Activated naive CD8-positive, alpha-beta T cell treated with anti-CD3 and anti-CD28 coated beads, Interleukin-2, amount 50 U/mL, for 24 hours (primary cell): ENCODE measurements around the gene FYB2.

Experiments used
- ATAC-seq: fragments of 150-1000 bp; cut with Tn5 transposase; one replicate; pipeline ENCODE4 v1.10.0; 2021
- DNase-seq: peaks from one replicate; pipeline ENCODE4 v3.0.0; 2021
- H3K27ac Mint-ChIP-seq: one replicate; pipeline ENCODE4 v1.8.0; 2021; ENCODE audit warnings: mild to moderate bottlenecking, mixed read lengths
- H3K27me3 Mint-ChIP-seq: one replicate; pipeline ENCODE4 v1.8.0; 2021; ENCODE audit warnings: mixed read lengths
- H3K36me3 Mint-ChIP-seq: one replicate; pipeline ENCODE4 v1.8.0; 2021; ENCODE audit warnings: low read depth, mixed read lengths
- H3K4me1 Mint-ChIP-seq: one replicate; pipeline ENCODE4 v1.8.0; 2021; ENCODE audit warnings: mixed read lengths
- H3K4me3 Mint-ChIP-seq: one replicate; pipeline ENCODE4 v1.8.0; 2021; ENCODE audit warnings: mild to moderate bottlenecking, moderate library complexity, mixed read lengths
- H3K9me3 Mint-ChIP-seq: one replicate; pipeline ENCODE4 v1.8.0; 2021; ENCODE audit warnings: mixed read lengths

The FYB2 gene

GRCh38 chr1:56745231-56745630 lies 74.0 kb downstream of the FYB2 start:
- Mint-ChIP-seq H3K27me3 (peaks cover 7% of the 10 kb centered on the region), H3K27ac (no peak overlapping the region), H3K4me3 (no peak overlapping the region), H3K36me3 (no peaks in the 10 kb centered on the region), H3K9me3 (no peaks in the 10 kb centered on the region), H3K4me1 (no peaks in the 10 kb centered on the region)
- ATAC-seq (no peak), DNase-seq (no peak)

- no peak for ATAC-seq
- Mint-ChIP-seq H3K4me1 (no peaks in the 10 kb centered on the region), H3K36me3 (no peaks in the 10 kb centered on the region), H3K4me3 (no peak overlapping the region), H3K27me3 (peaks cover 17% of the 10 kb centered on the region), H3K27ac (no peak overlapping the region), H3K9me3 (peaks cover 3% of the 10 kb centered on the region)
- DNase-seq = no peak
These were observed 90.2 kb downstream of the FYB2 start for GRCh38 chr1:56728964-56729363.

DNA sequence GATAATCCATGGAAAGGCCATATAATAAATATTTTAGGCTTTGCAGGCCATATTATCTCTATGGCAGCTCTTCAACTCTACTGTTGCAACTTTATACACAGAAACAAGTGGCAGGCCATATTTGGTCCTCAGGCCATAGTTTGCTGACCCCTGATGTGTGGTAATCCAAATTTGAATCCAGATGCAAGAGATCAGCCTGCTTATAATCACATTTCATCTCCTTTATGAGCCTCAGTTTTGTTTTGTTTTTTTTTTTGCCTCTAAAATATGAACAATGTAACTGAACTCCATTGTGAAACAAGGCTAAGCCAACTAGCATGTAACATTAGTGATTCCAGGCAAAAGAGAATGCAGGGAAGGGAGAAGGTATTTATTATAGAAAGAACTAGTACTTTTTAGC lies 92.5 kb downstream of the FYB2 start:
- H3K9me3 Mint-ChIP-seq = peaks cover 3% of the 10 kb centered on the region
- DNase-seq = no peak
- no peaks in the 10 kb centered on the region for H3K36me3 Mint-ChIP-seq
- no peak for ATAC-seq
- H3K27me3 Mint-ChIP-seq = peaks cover 20% of the 10 kb centered on the region
- H3K27ac Mint-ChIP-seq = no peak overlapping the region
- no peaks in the 10 kb centered on the region for H3K4me1 Mint-ChIP-seq
- no peak overlapping the region for H3K4me3 Mint-ChIP-seq

- H3K36me3 Mint-ChIP-seq = no peaks in the 10 kb centered on the region
- no peak for DNase-seq
- no peak overlapping the region for H3K27ac Mint-ChIP-seq
- ATAC-seq = no peak
- H3K9me3 Mint-ChIP-seq = no peaks in the 10 kb centered on the region
- H3K4me3 Mint-ChIP-seq = no peak overlapping the region
- H3K27me3 Mint-ChIP-seq = peaks cover 9% of the 10 kb centered on the region
- no peaks in the 10 kb centered on the region for H3K4me1 Mint-ChIP-seq
These were observed 100.0 kb downstream of the FYB2 start for GRCh38 chr1:56719171-56719570.

- no peaks in the 10 kb centered on the region for H3K4me1 Mint-ChIP-seq
- DNase-seq (no peak), ATAC-seq (no peak)
- no peaks in the 10 kb centered on the region for H3K36me3 Mint-ChIP-seq
- no peak overlapping the region for H3K27ac Mint-ChIP-seq
- H3K27me3 Mint-ChIP-seq = peaks cover 9% of the 10 kb centered on the region
- no peak overlapping the region for H3K4me3 Mint-ChIP-seq
- no peaks in the 10 kb centered on the region for H3K9me3 Mint-ChIP-seq
These were observed 104.0 kb downstream of the FYB2 start for GRCh38 chr1:56715156-56715555.

- Mint-ChIP-seq H3K4me3 (no peak overlapping the region), H3K27me3 (peaks cover 12% of the 10 kb centered on the region), H3K9me3 (no peaks in the 10 kb centered on the region), H3K36me3 (no peaks in the 10 kb centered on the region), H3K4me1 (no peaks in the 10 kb centered on the region), H3K27ac (no peak overlapping the region)
- ATAC-seq (no peak), DNase-seq (no peak)
These were observed 106.1 kb downstream of the FYB2 start for GRCh38 chr1:56713112-56713511.

DNA sequence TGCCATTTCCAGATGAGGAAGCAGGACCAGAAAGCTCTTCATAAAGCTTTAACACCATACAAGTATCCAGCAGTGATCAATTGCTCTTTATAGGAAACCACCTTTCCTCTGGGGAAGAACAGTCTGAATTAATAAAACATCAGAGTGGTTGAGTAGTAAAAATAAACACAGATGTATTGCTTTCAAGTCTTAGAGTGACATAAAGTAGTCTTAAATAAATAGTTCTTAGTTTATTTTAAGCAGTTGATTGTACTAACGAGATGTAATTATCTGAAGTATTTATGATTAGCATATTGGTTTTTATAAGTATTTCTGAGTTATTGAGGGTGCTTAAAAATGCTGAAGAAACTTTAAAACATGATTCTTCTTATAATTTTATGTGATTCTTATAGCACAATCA lies 107.1 kb downstream of the FYB2 start:
- Mint-ChIP-seq H3K4me1 (no peaks in the 10 kb centered on the region), H3K9me3 (no peaks in the 10 kb centered on the region), H3K27ac (no peak overlapping the region), H3K4me3 (no peak overlapping the region), H3K36me3 (no peaks in the 10 kb centered on the region), H3K27me3 (peaks cover 14% of the 10 kb centered on the region)
- DNase-seq = no peak
- ATAC-seq = no peak

GRCh38 chr1:56710646-56711045 lies 108.6 kb downstream of the FYB2 start:
- no peak for DNase-seq
- H3K9me3 Mint-ChIP-seq = no peaks in the 10 kb centered on the region
- no peak overlapping the region for H3K4me3 Mint-ChIP-seq
- H3K27me3 Mint-ChIP-seq = peaks cover 16% of the 10 kb centered on the region
- no peaks in the 10 kb centered on the region for H3K36me3 Mint-ChIP-seq
- H3K27ac Mint-ChIP-seq = no peak overlapping the region
- H3K4me1 Mint-ChIP-seq = no peaks in the 10 kb centered on the region
- ATAC-seq = no peak

DNA sequence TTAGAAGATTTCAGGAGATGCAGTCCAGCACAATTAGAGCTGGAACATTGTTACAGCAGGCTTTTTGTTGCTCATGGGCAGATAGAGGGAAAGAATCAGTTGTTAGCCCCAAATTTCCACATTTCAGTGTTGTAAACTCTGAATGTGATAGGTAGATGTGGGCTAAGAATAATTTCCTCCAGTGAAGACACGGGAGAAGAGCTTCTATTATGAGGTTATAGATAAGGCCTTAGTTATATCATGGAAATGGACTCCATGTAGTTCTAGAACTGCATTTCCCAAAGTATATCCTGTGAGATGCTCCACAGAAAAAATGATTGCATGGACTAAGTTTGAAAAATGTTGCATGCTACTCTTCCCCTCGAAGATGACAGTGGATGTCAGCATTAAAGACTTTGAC lies 109.2 kb downstream of the FYB2 start:
- no peaks in the 10 kb centered on the region for H3K4me1 Mint-ChIP-seq
- no peak overlapping the region for H3K27ac Mint-ChIP-seq
- H3K36me3 Mint-ChIP-seq = no peaks in the 10 kb centered on the region
- H3K9me3 Mint-ChIP-seq = no peaks in the 10 kb centered on the region
- no peak overlapping the region for H3K4me3 Mint-ChIP-seq
- H3K27me3 Mint-ChIP-seq = peaks cover 14% of the 10 kb centered on the region
- DNase-seq (no peak), ATAC-seq (no peak)

- H3K9me3 Mint-ChIP-seq = no peaks in the 10 kb centered on the region
- peaks cover 12% of the 10 kb centered on the region for H3K27me3 Mint-ChIP-seq
- no peak overlapping the region for H3K4me3 Mint-ChIP-seq
- H3K36me3 Mint-ChIP-seq = no peaks in the 10 kb centered on the region
- H3K4me1 Mint-ChIP-seq = no peaks in the 10 kb centered on the region
- DNase-seq (no peak), ATAC-seq (no peak)
- H3K27ac Mint-ChIP-seq = no peak overlapping the region
These were observed 109.8 kb downstream of the FYB2 start for GRCh38 chr1:56709269-56709880.

DNA sequence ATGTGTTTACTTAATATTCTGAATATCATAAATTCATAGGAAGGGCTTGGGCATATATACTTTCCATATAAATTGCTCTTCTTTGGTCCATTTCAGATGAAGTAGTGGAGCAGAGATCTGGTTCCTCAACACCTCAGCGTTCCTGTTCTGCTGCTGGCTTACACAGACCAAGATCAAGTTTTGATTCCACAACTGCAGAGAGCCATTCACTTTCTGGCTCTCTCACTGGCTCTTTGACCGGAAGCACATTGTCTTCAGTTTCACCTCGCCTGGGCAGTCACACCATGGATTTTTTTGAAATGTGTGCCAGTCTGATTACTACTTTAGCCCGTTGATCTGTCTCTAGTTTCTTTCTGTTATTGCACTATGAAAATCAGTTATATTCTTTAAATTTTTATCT lies 111.8 kb downstream of the FYB2 start:
- Mint-ChIP-seq H3K27me3 (peaks cover 9% of the 10 kb centered on the region), H3K4me3 (no peak overlapping the region), H3K9me3 (no peaks in the 10 kb centered on the region), H3K27ac (no peak overlapping the region), H3K4me1 (no peaks in the 10 kb centered on the region), H3K36me3 (no peaks in the 10 kb centered on the region)
- no peak for DNase-seq
- ATAC-seq = no peak

DNA sequence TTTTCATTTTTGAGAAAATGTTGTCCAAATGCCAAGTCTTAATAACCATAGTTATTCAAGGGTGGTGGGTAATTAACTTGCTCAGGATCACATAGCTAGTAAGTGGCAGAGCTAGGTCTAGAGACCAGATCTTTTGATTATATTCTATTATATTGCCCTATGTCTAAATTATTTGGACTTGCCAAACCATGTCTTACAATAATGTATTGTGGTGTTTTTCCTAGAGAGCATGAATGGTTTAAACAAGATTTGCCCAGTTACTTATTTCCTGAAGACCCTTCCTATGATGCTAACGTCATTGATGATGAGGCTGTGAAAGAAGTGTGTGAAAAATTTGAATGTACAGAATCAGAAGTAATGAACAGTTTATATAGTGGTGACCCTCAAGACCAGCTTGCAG lies 115.5 kb downstream of the FYB2 start:
- ATAC-seq (no peak), DNase-seq (no peak)
- Mint-ChIP-seq H3K27me3 (peaks cover 7% of the 10 kb centered on the region), H3K4me3 (no peak overlapping the region), H3K4me1 (no peaks in the 10 kb centered on the region), H3K27ac (no peak overlapping the region), H3K36me3 (no peaks in the 10 kb centered on the region), H3K9me3 (peaks cover 6% of the 10 kb centered on the region)

GRCh38 chr1:56696663-56697062 lies 122.5 kb downstream of the FYB2 start:
- Mint-ChIP-seq H3K36me3 (no peaks in the 10 kb centered on the region), H3K9me3 (peaks cover 6% of the 10 kb centered on the region), H3K27me3 (peaks cover 5% of the 10 kb centered on the region), H3K27ac (no peak overlapping the region), H3K4me1 (no peaks in the 10 kb centered on the region), H3K4me3 (no peak overlapping the region)
- no peak for ATAC-seq
- no peak for DNase-seq

GRCh38 chr1:56688522-56689026 lies 130.6 kb downstream of the FYB2 start:
- Mint-ChIP-seq H3K27me3 (peaks cover 5% of the 10 kb centered on the region), H3K36me3 (no peaks in the 10 kb centered on the region), H3K4me1 (no peaks in the 10 kb centered on the region), H3K27ac (no peak overlapping the region), H3K4me3 (no peak overlapping the region), H3K9me3 (no peaks in the 10 kb centered on the region)
- DNase-seq = no peak
- peak; percentile 90 for ATAC-seq

GRCh38 chr1:56686169-56686568 lies 133.0 kb downstream of the FYB2 start:
- no peak overlapping the region for H3K4me3 Mint-ChIP-seq
- no peaks in the 10 kb centered on the region for H3K9me3 Mint-ChIP-seq
- DNase-seq (no peak), ATAC-seq (no peak)
- no peak overlapping the region for H3K27ac Mint-ChIP-seq
- H3K4me1 Mint-ChIP-seq = no peaks in the 10 kb centered on the region
- peaks cover 5% of the 10 kb centered on the region for H3K27me3 Mint-ChIP-seq
- H3K36me3 Mint-ChIP-seq = no peaks in the 10 kb centered on the region

DNA sequence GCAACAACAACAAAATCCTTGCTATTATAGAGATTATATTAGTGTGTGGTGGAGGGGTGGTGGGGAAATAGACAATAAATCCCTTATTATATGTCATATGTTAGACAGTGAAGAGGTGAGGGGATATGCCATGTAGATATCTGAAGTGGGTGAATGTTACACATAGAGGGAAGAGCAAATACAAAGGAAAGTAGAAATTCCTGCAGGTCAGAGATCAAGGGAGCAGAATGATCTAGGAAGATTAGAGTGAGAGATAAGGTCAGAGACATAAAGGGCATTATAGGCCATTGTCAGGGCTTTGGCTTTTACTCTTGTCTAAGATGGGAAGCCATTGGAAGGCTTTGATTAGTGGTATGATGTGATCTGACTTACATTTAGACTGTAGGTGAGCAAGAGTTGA lies 135.6 kb downstream of the FYB2 start:
- H3K27me3 Mint-ChIP-seq = peaks cover 3% of the 10 kb centered on the region
- H3K9me3 Mint-ChIP-seq = no peaks in the 10 kb centered on the region
- DNase-seq (no peak), ATAC-seq (no peak)
- H3K4me3 Mint-ChIP-seq = no peak overlapping the region
- H3K36me3 Mint-ChIP-seq = no peaks in the 10 kb centered on the region
- H3K27ac Mint-ChIP-seq = no peak overlapping the region
- H3K4me1 Mint-ChIP-seq = no peaks in the 10 kb centered on the region
